HG02840 (cell line): ENCODE data around the gene DMBX1.

ENCODE experiments used
- ATAC-seq: cut with Tn5 transposase; IDR thresholded peaks from one replicate; pipeline ENCODE4 v1.9.1; 2021; ENCODE audit warnings: mild to moderate bottlenecking, moderate library complexity, moderate number of reproducible peaks; ENCODE audit not compliant: unreplicated experiment, low FRiP score

The DMBX1 gene

GRCh38 chr1:46480959-46481646, 8.5 kb upstream of the DMBX1 start:
- no peak for ATAC-seq

- no peak for ATAC-seq
These were observed 7.7 kb upstream of the DMBX1 start for GRCh38 chr1:46481961-46482360.

GRCh38 chr1:46483589-46483988, 6.0 kb upstream of the DMBX1 start:
- ATAC-seq = no peak

GRCh38 chr1:46484783-46485490, 4.7 kb upstream of the DMBX1 start:
- ATAC-seq = no peak

GRCh38 chr1:46485564-46486431, 3.8 kb upstream of the DMBX1 start:
- ATAC-seq = no peak

GRCh38 chr1:46486432-46487015, 3.1 kb upstream of the DMBX1 start:
- no peak for ATAC-seq

- ATAC-seq = no peak
These were observed 1.8 kb upstream of the DMBX1 start for GRCh38 chr1:46487818-46488218.

- ATAC-seq = no peak
These were observed 1.1 kb upstream of the DMBX1 start for GRCh38 chr1:46488343-46489168.

- ATAC-seq = no peak
These were observed 433 bp upstream of the DMBX1 start for GRCh38 chr1:46489169-46489637.

DNA sequence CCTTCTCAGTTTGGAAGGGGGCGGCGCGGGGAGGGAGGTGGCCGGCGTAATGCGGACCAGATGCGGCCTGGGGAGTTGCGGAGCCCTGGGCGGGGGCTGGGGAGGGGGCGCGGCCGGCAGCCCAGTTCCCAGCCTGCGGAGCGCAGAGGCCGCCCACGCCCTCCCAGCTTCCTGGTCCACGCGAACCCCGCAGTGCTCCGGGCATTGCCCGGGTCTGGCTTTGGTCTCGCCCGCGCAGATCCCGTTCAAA, 695 bp downstream of the DMBX1 start:
- ATAC-seq = no peak

- ATAC-seq = no peak
These were observed 1.2 kb downstream of the DMBX1 start for GRCh38 chr1:46490656-46491442.

DNA sequence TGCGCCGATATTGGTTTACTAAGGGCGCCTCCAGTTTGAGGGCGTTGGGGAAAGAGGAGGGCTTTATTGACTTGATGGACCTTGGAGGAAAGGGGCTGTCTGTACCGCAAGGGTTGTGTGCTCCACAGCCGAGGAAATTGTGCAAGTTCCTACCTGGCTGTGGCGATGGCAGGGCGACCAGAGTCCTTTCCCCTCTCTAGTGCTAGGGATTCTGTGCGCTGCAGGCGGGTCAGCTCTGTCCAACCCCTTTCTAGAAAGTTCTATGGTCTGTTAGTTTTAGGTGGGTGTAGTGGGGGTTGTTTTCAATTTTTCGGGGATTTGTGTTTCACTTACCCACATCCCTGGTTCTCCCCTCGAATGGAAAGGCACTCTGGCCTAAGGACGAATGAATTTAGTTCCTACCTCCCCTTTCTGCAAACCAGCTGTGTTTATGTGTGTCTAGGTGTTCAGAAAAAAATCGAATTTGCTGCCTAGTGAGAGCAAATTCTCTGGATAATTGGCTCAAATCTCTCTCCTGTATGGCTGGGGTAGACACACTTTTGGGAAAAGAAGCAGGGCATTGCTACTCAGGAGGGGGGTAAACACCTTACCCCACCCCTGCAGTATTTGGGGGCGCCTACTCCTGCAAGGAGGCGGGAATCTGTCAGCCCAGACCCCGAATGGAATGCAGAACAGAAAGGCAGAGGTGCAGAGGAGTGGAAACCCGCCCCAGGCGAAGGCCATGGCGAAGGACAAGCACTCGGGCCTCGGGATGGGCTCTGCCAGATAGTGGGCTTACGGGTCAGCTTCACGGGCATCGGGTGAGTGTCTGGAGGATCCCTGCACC, 2.0 kb downstream of the DMBX1 start:
- ATAC-seq = no peak

DNA sequence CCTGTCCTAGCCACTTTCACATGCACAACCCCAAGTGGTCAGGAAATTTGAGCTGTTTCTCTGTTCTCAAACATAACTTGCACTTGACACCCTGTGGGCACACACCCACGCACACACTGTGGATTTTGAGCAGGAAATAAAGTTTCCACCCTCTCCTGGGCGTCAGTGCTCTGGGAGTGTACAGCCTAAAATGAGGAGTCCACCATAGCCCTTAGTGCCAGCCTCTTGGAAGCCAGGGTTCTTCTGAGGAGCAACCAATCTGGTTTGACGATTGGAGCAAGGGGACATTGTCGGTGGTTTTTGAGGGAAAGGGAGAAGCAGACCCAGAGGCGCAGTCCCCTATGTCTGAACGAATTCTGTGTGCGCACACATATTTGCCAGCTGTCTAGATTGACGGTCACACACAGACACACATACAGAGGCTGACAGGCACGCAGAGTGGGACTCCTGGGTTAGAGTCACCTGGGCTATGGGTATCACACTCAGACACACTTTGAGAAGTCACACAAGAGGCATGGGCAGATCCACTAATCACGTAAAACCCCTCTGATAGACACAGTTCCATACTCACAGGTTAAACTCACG, 2.7 kb downstream of the DMBX1 start:
- no peak for ATAC-seq

GRCh38 chr1:46492871-46493270, 3.2 kb downstream of the DMBX1 start:
- ATAC-seq = no peak

DNA sequence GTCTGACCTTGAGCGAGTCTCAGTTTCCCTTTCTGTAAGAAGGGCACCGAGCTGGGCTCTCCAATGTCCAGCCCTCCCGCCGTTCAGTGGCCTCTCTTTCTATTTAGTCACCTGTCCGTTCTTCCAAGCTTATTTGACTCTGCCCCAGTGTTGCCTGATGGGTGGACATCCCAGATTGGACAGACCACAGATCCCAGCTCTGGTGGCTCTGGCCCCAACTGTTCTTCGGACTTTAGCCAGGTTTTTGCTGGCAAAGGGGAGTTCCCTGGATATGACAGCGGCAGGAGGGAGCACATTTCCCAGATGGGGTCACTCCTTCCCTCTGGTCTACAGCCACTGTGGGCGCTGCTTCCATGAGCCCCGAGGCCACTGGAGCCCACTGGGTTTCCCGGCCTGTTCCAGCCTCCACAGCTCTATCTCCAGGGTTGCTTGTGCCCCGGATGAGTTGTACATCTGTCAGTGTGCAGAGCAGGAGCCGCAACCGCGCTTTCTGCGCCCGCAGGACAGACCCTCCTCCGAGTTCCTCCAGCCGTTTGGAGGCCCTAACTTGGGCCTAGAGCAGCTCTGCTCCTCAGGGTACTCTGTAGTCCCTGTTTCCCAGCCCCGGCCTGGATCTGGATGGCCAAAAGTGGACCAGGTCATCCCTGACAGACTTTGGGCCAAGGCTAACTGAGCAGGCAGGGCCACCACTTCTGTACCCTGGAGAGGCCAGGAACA, 3.8 kb downstream of the DMBX1 start:
- ATAC-seq = no peak

- ATAC-seq = no peak
These were observed 5.3 kb downstream of the DMBX1 start for GRCh38 chr1:46494910-46495309.

DNA sequence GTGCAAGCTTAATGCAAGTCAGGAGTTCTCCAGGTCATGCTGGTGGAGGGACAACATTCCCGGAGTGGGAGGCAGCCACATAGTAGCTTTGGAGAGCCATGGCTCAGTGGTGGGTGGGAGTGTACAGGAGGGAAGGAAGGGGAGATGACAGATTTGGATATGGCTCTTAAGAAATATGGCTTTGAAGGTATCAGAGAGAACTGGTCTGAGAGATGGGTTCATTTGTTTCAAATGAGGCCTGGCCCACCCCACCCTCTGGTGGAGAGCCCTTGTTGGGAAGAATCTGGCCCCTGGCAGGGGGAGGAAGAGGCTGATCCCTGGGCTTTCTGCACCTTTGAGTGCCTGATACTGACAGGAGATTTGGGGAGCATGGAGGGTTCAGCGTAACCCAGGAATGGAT, 6.1 kb downstream of the DMBX1 start:
- no peak for ATAC-seq

DNA sequence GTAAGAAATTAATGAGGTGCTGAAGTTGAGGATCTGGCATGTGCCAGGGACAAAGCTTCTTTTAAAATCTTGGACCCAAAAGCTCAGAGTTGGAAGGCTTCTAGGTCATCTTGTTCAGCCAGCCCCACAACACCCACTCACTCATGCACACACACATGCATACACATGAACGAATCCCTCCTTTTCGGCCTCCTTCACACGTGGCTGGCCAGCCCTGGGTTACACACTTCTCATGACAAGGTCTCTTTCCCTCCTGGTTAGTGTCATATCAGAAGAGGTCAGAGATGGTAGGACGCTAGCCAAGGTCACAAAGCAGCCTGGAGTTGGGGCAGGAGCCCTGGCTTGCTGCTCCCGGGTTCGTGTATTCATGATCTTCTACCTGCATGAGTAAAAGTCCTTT, 6.9 kb downstream of the DMBX1 start:
- ATAC-seq = no peak
